Bronchial epithelial cell (primary cell): ENCODE measurements around the gene SNTB2. TPM values are rescaled to one million over a fixed set of nuclear protein-coding genes. Genes with fewer than 3 reads are reported as not detected.
A peak's percentile ranks its signal among the peaks of the same experiment; 100 is the strongest.

Source experiments
- DNase-seq: peaks from one replicate; pipeline ENCODE4 v3.0.0-alpha.2; 2010; ENCODE audit warnings: low read depth
- FAIRE-seq: peaks from 2 replicates; lab custom pipeline; 2011; peaks lifted over from hg19 to GRCh38; lab: Jason Lieb, UNC
- H3K27me3 ChIP-seq: 2 replicates; pipeline ENCODE4 v1.5.1; 2011; ENCODE audit warnings: low read length; ENCODE audit not compliant: control insufficient read depth, insufficient read depth
- H3K36me3 ChIP-seq: 2 replicates; pipeline ENCODE4 v1.5.1; 2011; ENCODE audit warnings: low read length; ENCODE audit not compliant: control insufficient read depth, insufficient read depth
- H3K4me3 ChIP-seq: 2 replicates; pipeline ENCODE4 v1.5.1; 2011; ENCODE audit warnings: mild to moderate bottlenecking, low read depth, low read length, control low read depth
- CTCF ChIP-seq: IDR thresholded peaks from 2 replicates; pipeline ENCODE4 v1.5.1; 2011; ENCODE audit warnings: mild to moderate bottlenecking, moderate library complexity, low read length, control low read depth, inconsistent platforms; ENCODE audit not compliant: insufficient read depth, severe bottlenecking
- total RNA-seq: library from RNA; depleted of rRNA; stranded (reverse); fragments of >200 nt; gene quantifications from 2 replicates; pipeline ENCODE4 v1.2.1, GENCODE V29; 2014

SNTB2 gene
- total RNA-seq, 1 donor from 2014 or later: 10.5 TPM

DNA sequence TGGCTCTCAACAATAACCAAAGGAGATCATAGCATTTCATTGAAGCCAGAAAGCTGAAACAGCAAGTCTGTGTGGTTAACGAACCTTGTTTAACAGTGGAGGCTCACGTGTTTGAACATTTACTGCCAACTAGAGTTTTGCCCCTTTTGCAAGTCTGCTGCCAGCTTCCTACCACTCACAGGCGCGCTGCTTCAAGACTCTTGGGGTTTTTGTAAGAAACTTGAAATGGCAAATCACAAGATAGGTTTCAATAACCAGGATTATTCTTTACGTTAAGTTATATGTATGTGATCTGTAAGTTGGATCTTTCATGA, 1.2 kb downstream of the SNTB2 start:
- DNase-seq: peak; percentile 45
- no peak for FAIRE-seq
- Histone ChIP-seq H3K27me3 (no peaks in the 10 kb centered on the region), H3K36me3 (no peaks in the 10 kb centered on the region), H3K4me3 (peak overlapping the region; percentile 71)
- no peak for TF ChIP-seq CTCF

DNA sequence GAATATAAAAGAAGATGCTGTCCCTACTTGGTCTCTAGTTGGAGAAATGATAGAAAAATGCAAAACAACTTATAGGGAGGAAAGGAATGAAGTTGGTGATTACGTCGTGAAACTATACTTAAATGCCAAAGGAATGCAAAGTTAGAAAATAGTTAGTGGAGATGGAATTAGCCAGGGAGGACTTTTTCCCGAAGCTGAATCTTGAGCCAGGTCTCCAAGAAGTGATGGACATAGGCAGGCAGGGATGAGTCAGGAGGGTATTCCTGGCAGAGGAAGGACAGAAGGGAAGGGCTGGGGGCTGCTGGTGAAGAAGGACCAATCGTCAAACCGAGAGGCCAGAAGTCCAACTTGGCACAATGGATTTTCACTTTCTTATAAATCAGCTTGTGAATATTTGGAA, 1.8 kb downstream of the SNTB2 start:
- TF ChIP-seq CTCF: no peak
- no peak overlapping the region for H3K4me3 ChIP-seq
- no peak for FAIRE-seq

GRCh38 chr16:69190046-69190588, 3.2 kb downstream of the SNTB2 start:
- TF ChIP-seq CTCF: no peak
- no peak overlapping the region for H3K4me3 ChIP-seq
- FAIRE-seq (no peak), DNase-seq (no peak)
- H3K36me3 ChIP-seq: no peaks in the 10 kb centered on the region
- H3K27me3 ChIP-seq: no peaks in the 10 kb centered on the region

More for the DNA sequence above, 1.8 kb downstream of the SNTB2 start:
- Histone ChIP-seq H3K27me3 (no peaks in the 10 kb centered on the region), H3K36me3 (no peaks in the 10 kb centered on the region)
- peak; percentile 22 for DNase-seq

DNA sequence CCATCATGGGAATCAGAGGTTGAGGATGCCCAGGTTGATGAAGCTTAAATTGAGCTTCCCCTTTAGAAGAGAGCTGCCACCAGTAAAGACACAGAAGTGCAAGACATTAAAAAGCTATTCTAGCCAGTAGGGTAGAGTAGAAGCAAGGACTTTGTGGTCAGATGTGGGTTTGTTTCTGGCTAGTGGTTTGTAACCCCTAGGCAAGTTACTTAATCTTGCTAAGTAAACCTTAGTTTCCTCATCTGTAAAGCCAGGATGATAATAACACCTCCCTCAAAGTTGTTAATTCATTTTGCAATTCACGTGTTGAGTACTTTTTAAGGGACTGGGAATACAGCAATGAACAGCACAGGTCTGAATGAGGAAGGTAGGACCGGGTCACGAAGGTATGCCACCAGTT, 3.6 kb downstream of the SNTB2 start:
- no peaks in the 10 kb centered on the region for H3K27me3 ChIP-seq
- FAIRE-seq: no peak
- no peak for DNase-seq
- no peaks in the 10 kb centered on the region for H3K36me3 ChIP-seq
- H3K4me3 ChIP-seq: no peak overlapping the region
- TF ChIP-seq CTCF: no peak

DNA sequence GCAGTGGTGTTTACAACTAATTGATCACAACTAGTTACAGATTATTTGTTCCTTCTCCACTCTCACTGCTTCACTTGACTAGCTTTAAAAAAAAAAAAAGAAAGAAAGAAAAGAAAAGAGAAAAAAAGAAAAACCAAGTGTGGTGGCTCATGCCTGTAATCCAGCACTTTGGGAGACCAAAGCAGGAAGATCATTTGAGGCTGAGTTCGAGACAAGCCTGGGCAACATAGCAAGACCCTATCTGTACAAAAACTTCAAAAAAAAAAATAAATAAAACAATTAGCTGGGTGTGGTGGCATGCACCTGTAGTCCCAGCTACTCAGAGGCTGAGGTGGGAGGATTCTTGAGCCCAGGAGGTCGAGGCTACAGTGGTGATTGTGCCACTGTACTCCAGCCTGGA, 4.2 kb downstream of the SNTB2 start:
- no peaks in the 10 kb centered on the region for H3K27me3 ChIP-seq
- H3K36me3 ChIP-seq: no peaks in the 10 kb centered on the region
- H3K4me3 ChIP-seq: no peak overlapping the region
- no peak for DNase-seq
- FAIRE-seq: no peak
- no peak for TF ChIP-seq CTCF

- no peak overlapping the region for H3K4me3 ChIP-seq
- DNase-seq (no peak), FAIRE-seq (no peak)
- no peaks in the 10 kb centered on the region for H3K27me3 ChIP-seq
- no peaks in the 10 kb centered on the region for H3K36me3 ChIP-seq
- TF ChIP-seq CTCF: no peak
These were observed 6.9 kb downstream of the SNTB2 start for GRCh38 chr16:69193855-69194254.
